GM19397 (cell line): ENCODE data around the gene UPF2.
A peak's percentile ranks its signal among the peaks of the same experiment; 100 is the strongest.
"Not testable (repeated sequence)": the region's sequence is repeated elsewhere in the genome, so short reads cannot be mapped to it uniquely, and the experiment has no call there.

Experiments used
- ATAC-seq: cut with Tn5 transposase; IDR thresholded peaks from one replicate; pipeline ENCODE4 v1.9.1; 2021; ENCODE audit warnings: mild to moderate bottlenecking, moderate library complexity; ENCODE audit not compliant: unreplicated experiment

The UPF2 gene, protein sequence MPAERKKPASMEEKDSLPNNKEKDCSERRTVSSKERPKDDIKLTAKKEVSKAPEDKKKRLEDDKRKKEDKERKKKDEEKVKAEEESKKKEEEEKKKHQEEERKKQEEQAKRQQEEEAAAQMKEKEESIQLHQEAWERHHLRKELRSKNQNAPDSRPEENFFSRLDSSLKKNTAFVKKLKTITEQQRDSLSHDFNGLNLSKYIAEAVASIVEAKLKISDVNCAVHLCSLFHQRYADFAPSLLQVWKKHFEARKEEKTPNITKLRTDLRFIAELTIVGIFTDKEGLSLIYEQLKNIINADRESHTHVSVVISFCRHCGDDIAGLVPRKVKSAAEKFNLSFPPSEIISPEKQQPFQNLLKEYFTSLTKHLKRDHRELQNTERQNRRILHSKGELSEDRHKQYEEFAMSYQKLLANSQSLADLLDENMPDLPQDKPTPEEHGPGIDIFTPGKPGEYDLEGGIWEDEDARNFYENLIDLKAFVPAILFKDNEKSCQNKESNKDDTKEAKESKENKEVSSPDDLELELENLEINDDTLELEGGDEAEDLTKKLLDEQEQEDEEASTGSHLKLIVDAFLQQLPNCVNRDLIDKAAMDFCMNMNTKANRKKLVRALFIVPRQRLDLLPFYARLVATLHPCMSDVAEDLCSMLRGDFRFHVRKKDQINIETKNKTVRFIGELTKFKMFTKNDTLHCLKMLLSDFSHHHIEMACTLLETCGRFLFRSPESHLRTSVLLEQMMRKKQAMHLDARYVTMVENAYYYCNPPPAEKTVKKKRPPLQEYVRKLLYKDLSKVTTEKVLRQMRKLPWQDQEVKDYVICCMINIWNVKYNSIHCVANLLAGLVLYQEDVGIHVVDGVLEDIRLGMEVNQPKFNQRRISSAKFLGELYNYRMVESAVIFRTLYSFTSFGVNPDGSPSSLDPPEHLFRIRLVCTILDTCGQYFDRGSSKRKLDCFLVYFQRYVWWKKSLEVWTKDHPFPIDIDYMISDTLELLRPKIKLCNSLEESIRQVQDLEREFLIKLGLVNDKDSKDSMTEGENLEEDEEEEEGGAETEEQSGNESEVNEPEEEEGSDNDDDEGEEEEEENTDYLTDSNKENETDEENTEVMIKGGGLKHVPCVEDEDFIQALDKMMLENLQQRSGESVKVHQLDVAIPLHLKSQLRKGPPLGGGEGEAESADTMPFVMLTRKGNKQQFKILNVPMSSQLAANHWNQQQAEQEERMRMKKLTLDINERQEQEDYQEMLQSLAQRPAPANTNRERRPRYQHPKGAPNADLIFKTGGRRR

DNA sequence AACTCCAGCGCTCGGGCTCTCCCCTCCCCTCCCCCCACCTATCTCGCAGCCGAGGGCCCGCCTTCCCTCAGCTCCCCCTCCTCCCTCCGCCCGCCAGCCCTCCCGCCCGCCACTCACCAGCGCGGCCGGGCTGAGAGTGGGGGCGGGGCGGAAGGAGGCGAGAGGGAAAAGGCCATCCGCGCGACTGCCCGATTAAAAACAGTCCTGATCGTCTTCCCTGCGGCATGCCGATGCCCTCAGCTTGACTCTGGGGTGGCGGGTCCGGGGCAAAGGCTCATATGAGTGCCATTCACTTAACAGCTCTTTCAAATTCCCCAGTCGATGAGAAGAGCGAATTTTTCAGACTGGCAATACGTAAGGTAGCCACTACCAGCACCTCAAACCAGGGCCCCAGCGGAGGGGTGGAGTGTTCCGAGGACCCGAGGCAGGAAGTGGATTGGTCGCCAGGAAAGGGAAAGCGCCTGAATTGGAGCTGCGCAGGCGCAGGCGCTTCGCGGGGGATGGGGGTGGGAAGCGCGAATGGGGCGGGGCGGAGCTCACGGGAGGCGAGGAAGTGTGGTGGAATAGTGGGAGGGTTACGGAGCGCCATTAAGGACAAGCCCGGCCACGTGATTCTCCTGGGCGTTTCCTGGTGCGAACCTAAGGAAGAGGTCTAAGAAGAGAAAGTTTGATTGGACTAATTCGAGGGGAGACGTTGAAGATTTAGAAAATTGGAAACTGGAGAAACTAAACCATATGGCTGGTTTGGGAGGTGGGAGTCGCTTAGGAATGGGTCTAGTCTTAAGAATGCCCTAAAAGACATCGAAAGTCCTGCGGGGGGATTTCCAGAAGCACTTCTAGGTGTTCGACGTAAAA lies at the start of gene UPF2:
Gene UPF2 (minus strand): TSS at position 13 of the 855 bp plus-strand sequence. CDS start 7,386 bp downstream, outside the sequence.
- ATAC-seq = peak; percentile 68

DNA sequence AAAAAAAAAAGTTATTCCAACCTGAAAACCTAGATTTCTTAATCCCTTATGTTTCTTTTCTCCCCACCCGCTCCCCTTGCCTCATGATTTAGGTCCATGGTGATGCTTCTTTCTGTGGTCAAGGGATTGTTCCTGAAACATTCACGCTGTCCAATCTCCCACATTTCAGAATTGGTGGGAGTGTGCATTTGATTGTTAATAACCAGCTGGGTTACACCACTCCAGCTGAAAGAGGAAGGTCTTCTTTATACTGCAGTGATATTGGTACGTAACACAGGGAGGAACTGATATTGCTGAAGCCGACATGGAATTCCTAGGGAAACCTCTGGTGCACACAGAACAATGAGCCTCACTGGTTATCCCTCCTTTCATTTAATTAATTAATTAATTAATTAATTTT lies 48.8 kb upstream of the UPF2 start:
- no peak for ATAC-seq

DNA sequence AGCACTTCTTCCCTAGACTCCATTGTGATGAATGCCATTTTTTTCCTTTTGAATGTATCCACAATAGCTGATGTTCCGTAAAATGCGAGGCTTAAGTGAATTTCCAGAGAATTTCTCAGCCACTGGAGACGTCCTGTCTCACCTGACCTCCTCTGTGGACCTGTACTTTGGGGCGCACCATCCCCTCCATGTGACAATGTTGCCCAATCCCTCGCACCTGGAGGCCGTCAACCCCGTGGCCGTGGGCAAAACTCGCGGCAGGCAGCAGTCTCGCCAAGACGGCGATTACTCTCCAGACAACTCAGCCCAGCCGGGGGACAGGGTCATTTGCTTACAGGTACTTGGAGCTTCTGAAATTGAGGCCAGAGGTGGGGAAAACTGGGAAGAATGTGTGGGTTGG lies 46.3 kb upstream of the UPF2 start:
- no peak for ATAC-seq

DNA sequence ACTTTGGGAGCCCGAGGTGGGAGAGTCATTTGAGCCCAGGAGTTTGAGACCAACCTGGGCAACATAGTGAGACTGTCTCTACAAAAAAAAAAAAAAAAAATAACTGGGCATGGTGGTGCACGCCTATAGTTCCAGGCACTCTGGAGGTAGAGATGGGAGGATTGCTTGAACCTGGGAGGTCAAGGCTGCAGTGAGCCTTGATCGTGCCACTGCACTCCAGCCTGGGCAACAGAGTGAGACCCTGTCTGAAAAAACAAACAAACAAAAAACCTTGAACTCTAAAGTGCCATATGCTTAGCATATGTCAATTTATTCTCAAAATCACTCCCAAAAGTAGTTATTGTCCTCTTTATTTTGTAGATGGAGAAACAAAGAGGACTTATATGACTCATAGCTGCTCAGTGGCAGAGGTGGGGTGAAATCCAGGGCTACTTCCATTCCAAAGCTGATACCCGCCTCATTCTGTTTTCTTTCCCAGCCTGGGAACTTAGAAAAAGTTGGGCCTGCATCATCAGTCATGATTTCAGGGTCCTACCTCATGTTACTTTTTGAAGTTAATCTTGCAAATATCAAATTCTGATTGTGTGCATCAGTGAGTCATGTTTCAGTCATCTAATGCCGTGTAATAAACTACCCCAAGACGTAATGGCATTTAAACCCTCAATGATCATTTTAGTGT lies 39.4 kb upstream of the UPF2 start:
- no peak for ATAC-seq

DNA sequence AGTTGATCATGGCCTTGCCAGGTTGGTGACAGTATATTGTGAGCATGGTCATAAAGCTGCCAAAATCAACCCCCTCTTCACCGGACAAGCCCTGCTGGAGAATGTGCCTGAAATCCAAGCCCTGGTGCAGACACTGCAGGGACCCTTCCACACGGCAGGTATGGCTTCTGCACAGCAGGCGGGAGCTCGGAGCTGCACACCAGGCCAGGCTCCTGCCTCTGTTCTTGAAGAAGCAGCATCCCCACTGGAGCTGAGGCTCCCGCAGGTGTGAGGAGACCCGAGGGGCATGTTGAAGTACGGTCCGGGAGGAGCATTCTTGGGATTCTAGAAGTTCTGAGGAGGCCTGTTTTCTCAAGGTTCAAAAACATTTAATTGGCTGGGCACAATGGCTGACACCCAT lies 38.9 kb upstream of the UPF2 start:
- ATAC-seq = no peak

DNA sequence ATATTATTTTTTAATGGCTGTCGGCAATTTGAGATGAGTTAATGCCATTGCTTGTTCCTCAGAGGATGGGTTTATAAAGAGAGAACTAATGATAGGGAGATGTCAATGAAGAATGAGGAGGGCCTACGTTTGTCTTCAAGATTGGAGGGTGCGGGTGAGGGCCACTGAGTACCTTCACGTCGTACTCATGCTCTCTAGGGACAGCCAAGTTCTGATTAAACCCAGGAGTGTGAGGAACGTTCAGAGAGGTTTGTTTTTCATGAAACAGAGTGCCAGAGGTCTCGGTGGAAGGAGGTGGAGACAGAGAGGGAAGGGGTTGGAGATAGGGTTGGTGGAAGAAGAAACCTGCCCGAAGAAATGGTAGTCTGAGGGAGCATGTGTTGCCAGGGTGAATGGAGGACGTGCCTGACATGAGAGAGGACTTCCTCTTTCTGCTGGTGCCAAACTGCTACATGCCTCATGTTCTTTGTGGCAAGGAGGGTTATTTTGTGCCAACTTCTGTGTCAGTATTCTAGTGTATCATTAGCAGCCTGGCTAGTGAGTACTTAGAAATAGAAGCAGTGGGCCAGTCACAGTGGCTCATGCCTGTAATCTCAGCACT lies 35.1 kb upstream of the UPF2 start:
- ATAC-seq = no peak

DNA sequence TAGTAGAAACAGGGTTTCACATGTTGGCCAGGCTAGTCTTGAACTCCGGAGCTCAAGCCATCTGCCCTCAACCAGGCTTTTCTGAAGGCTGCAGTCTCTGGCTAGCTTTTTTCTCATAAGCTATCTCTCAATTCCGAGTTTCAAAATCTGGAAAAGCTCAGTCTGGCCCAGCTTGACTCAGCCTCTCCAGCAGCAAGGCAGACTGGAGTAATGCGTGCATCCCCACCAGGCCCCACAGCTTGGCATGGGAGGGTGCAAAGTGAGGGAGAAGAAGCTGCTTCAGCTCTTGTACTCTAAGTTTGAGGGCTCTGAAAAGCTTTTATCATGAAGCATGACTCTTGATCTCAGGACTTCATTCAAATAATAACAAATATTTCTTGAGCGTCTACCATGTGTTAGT lies 30.9 kb upstream of the UPF2 start:
- ATAC-seq = no peak

DNA sequence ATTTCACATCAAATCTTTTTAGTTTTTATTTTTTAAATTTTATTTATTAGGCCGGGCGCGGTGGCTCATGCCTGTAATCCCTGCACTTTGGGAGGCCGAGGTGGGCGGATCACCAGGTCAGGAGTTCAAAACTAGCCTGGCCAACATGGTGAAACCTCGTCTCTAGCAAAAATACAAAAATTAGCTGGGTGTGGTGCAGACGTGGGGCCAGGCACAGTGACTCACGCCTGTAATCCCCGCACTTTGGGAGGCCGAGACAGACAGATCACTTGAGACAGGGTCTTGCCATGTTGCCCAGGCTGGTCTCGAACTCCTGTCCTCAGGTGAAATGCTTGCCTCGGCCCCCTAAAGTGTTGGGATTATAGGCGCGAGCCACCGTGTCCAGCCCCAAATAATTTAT lies 28.8 kb upstream of the UPF2 start:
- not testable (repeated sequence) for ATAC-seq

DNA sequence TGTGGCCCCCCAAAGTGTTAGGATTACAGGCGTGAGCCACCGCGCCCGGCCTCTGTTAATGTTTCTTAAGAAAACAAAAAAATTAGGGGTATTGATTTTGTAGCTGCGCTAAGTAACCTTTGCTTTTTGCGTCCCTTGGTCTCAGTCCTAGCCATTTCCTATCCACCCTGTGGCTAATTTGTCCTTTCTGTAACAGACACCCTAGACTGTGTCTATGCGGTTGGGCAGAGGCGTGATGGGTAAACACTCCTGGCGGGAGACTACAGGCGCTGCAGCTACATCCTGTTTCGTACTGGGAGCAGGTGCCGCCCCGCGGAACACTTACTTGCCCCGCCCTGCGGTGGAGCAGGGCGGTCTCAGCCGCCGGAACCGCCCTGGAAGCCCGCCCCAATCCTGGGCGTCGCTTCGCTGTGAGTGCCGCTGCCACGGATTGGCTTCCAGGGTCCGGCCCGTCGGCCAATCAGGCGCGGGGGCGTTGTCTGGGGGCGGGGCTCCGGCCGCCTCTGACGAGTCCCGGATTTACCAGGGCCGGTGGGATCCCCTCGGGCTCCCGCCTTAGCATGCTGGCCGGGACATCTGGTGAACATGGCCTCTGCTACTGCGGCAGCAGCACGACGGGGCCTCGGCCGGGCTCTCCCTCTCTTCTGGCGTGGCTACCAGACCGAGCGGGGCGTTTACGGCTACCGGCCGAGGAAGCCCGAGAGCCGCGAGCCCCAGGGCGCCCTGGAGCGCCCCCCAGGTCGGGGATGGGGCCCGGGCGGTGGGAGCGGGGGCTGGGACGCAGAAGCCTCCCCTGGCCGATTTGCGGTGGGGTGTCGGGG lies 26.1 kb upstream of the UPF2 start, which contains the start of gene DHTKD1:
Gene DHTKD1 (plus strand): TSS at position 506 of the 821 bp plus-strand sequence. CDS start 80 bp downstream, at position 586.
- ATAC-seq = peak; percentile 99

DNA sequence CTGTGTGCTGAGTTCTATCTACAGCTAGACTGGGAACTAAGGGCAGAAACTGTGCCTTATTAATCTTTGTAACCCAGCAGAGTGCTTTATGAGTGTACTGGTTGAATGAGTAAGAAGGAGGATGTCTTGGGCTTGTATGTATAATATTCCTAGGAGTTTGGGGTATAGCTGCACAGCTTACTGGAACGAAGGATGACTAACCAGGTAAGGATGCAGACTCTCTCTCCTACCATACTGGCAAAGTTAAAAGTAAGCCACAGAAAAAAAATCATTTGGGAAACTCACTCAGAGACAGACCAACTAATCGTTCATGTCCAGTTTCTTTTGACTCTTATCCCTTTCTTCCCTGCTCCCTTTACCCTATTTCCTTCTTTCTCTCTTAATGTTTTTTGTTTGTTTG lies 24.7 kb upstream of the UPF2 start:
- no peak for ATAC-seq

DNA sequence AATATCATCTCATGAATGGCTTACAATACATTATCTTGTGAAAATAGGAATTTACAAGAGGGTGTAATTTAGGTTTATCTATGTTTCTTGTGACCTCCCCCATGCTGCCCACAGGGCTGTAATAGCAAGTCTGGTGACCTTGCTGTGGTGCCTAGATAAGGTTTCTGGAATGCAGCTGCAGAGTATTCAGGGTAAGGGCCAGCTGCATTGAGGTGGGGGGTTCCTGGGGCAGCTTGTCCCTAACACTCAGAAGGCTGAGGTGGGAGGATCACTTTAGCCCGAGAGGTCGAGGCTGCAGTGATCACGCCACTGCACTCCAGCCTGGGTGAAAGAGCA lies 20.8 kb upstream of the UPF2 start:
- no peak for ATAC-seq

DNA sequence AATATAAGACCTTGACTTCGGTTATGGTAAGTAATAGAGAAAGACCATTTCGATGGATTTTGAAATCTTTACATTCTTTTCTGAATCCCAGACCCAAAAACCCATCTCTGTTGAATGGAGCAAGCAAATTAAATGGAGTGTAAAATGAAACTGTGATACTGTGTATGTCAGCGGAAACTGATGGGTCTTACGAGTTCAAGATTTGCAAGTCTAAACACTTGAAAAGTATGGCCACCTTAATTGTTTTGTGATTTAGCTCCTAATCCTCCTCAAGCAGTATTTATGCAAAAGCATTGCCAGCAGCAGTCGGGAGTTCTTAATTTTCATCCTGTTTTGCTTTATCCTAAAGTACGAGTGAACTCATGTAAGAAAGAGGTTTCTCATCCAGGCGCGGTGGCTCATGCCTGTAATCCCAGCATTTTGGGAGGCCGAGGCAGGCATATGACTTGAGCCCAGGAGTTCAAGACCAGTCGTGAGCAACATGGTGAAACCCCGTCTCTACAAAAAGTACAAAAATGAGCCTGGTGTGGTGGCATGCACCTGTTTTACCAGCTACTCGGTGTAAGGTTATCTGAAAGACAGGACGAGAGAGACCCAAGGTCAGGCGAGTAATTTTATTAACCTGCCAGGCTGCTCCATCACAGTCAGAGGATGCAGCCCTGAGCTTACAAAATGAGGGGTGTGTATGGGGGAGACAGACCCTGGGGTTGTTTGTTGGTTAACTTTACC lies 20.3 kb upstream of the UPF2 start:
- ATAC-seq = no peak

DNA sequence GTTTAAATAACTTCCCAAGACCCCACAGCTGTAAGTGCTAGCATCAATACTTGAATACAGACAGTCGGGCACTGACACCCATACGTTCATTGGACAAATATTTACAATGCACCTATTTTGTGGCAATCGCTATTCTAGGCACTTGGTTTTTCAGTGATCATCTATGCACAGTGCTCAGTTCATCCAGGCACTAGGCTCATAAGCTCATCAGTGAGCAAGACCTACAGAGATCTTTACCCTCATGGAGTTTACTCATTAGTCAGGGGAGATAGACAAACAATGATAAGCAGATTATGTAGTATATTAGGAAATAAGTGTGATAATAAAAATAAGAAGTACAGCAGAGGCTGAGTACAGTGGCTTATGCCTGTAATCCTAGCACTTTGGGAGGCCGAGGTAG lies 18.5 kb upstream of the UPF2 start:
- ATAC-seq = no peak

DNA sequence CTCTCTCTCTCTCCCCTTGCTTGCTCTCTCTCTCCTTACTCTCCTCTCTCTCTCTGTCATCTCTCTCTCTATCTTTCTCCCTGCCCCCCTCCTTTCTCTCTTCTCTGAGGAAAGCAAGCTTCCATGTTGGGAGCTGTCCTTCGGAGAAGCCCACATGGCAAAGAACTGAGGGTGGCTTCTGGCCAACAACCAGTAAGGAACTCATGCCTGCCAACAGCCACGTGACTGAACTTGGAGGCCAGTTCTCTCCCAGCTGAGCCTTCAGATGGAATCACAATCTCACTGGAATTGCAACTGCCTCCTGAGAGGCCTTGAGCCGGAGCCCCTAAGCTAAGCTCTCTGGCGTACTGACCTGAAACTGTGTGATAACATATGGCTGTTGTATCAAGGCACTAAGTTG lies 14.1 kb upstream of the UPF2 start:
- no peak for ATAC-seq

DNA sequence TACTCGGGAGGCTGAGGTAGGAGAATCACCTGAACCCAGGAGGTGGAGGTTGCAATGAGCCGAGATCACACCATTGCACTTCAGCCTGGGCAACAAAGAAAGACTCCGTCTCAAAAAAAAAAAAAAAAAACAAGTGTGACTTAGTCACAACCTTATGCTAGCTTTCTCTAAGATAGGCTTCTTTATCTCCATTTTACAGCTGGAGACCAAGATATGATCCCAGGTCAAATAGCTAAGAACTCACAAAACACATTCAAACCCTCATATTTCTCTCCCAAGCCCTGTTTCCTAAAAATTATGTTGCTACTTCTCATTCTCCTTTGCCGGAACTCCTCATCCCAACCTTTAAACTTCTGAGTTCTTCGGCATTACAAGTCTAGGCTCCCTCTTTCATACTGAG lies 13.1 kb upstream of the UPF2 start:
- no peak for ATAC-seq

DNA sequence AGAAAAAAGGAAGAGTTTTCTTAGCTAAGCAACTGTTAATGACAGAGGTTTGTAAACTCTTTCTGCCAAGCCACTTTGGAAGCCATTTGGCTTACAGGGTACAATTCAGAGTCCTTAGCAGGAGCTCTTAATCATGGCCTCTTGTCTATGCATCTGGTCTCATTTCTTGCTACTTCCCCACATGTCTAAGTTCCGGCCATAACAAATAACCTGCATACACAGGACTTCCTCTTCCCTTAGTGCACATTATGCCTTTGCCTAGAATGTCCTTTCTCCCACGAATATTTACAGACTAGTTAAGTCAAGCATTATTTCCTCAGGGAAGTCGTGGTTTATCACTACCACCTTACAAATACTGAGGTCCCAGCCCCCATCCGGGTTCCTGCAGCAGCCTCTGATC lies 8.6 kb upstream of the UPF2 start:
- ATAC-seq = no peak

DNA sequence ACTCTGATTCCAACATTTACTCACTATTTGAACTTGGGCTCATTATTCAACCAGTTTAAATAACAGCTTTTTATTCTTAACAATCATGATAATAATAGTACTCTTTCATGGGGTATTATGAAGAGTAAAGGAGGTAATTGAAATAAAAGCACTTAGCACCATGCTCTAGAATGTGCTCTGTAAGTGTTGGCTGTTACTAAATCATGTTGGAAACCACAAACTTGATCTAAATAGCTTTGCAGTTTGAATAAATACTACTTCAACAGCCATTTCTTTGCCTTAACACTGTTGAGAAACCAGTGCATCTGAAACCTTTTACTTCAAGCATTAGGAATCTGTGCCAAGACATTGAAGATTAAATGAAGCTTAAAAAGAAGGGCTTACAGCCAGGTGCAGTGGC lies 7.9 kb upstream of the UPF2 start:
- ATAC-seq = no peak

DNA sequence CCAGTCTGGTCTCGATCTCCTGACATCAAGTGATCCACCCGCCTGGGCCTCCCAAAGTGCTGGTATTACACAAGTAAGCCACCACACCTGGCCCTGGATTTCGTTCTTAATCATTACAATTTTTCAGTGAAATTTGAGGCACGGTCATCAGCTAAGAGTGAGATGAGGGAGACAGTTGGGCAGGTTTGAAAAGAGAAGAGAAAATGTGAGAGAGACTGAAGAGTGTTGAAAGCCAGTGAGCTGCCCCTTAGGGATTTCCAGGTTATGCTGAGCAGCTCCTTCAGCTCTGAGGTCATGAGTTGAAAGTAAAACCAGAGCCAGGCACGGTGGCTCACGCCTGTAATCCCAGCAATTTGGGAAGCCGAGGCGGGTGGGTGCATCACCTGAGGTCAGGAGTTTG lies 5.9 kb upstream of the UPF2 start:
- ATAC-seq = no peak
